Activated T-cell treated with anti-CD3 and anti-CD28 coated beads, Interleukin-2, amount 50 U/mL, for 24 hours (primary cell): ENCODE results near the gene MAST4.

Source experiments
- DNase-seq: peaks from one replicate; pipeline ENCODE4 v3.0.0-alpha.2; 2020
- H3K27ac Mint-ChIP-seq: 2 replicates; pipeline ENCODE4 v1.8.0; 2020; ENCODE audit warnings: mild to moderate bottlenecking, mixed read lengths
- H3K27me3 Mint-ChIP-seq: 2 replicates; pipeline ENCODE4 v1.8.0; 2020; ENCODE audit warnings: mixed read lengths
- H3K36me3 Mint-ChIP-seq: 2 replicates; pipeline ENCODE4 v1.8.0; 2020; ENCODE audit warnings: low read depth, mixed read lengths
- H3K4me1 Mint-ChIP-seq: 2 replicates; pipeline ENCODE4 v1.8.0; 2020; ENCODE audit warnings: low read depth, mixed read lengths
- H3K4me3 Mint-ChIP-seq: 2 replicates; pipeline ENCODE4 v1.8.0; 2020; ENCODE audit warnings: mild to moderate bottlenecking, moderate library complexity, mixed read lengths
- H3K9me3 Mint-ChIP-seq: 2 replicates; pipeline ENCODE4 v1.8.0; 2020; ENCODE audit warnings: mixed read lengths

MAST4 gene

GRCh38 chr5:66796305-66797292 is 200.4 kb downstream of the MAST4 start:
- Mint-ChIP-seq H3K9me3 (no peaks in the 10 kb centered on the region), H3K4me3 (no peak overlapping the region), H3K4me1 (no peaks in the 10 kb centered on the region), H3K27me3 (peaks cover 42% of the 10 kb centered on the region), H3K27ac (no peak overlapping the region), H3K36me3 (no peaks in the 10 kb centered on the region)
- DNase-seq, result no peak

DNA sequence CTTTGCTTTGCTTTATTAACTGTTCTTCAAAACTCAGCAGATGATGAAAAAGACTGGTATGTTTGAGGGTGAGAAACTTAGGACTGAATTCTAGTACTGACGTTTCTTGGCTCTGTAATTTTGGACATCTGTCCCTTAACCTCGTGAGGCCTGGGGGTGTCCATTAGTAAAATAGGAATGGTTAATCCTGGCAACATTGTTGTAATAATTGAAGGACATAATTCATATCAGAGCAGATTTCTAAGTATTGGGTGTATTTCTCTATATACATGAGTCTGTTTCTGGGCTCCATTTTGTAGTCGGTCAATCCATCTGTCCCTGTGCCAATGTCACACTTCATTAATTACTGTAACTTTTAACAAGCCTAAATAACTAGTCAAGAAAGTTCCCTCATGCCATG is 206.7 kb downstream of the MAST4 start:
- Mint-ChIP-seq H3K4me3 (no peak overlapping the region), H3K4me1 (no peaks in the 10 kb centered on the region), H3K27me3 (peaks cover 43% of the 10 kb centered on the region), H3K27ac (no peak overlapping the region), H3K9me3 (no peaks in the 10 kb centered on the region), H3K36me3 (no peaks in the 10 kb centered on the region)
- no peak for DNase-seq

DNA sequence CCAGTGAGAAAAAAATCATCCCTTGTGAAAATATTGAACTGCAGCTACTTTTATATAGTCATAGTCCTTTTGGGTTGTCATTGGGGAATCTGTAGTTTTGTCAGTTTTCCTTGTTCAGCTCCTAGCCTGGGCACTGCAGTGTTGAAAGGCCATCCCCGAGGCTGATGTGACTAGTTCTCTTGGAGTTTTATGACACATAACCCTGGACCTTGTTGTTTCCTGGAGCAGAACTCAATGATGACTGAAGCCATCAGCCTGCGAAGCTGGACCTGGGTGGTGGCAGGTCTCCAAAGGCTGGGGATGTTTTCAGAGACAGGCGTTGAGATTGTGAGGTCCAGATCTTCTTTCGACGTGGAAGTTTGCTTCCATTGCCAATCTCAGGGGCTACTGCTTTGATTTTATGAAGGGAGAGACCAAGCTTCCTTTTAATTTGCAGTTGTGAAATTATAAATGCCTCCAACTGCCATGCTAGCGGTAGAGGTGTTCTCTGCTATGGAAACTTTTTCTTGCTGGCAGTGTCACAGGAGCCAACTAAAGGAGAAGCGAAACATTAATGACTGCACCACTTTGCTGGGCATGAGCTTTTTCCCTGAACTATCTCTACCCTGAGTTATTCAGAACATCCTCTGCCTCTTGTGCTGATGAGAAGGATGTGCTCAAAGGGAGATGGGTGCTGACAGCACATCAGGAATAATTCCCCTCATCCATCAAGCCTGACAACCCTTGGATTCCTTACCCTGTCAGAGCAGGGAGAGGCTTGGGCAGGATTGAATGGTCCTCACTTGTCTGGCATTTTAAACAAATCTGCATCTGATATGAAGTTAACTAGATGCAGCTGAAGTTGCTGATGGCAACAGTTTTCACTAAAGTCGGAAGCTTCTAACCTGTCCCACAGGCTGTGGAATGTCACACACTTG is 209.6 kb downstream of the MAST4 start:
- Mint-ChIP-seq H3K36me3 (no peaks in the 10 kb centered on the region), H3K4me3 (no peak overlapping the region), H3K9me3 (no peaks in the 10 kb centered on the region), H3K27me3 (peaks cover 39% of the 10 kb centered on the region), H3K4me1 (no peaks in the 10 kb centered on the region), H3K27ac (no peak overlapping the region)
- no peak for DNase-seq

- no peak for DNase-seq
- H3K27ac Mint-ChIP-seq, result no peak overlapping the region
- no peaks in the 10 kb centered on the region for H3K9me3 Mint-ChIP-seq
- H3K4me3 Mint-ChIP-seq, result no peak overlapping the region
- peaks cover 39% of the 10 kb centered on the region for H3K27me3 Mint-ChIP-seq
- no peaks in the 10 kb centered on the region for H3K4me1 Mint-ChIP-seq
- no peaks in the 10 kb centered on the region for H3K36me3 Mint-ChIP-seq
Measured at GRCh38 chr5:66807743-66808142, 211.6 kb downstream of the MAST4 start.

DNA sequence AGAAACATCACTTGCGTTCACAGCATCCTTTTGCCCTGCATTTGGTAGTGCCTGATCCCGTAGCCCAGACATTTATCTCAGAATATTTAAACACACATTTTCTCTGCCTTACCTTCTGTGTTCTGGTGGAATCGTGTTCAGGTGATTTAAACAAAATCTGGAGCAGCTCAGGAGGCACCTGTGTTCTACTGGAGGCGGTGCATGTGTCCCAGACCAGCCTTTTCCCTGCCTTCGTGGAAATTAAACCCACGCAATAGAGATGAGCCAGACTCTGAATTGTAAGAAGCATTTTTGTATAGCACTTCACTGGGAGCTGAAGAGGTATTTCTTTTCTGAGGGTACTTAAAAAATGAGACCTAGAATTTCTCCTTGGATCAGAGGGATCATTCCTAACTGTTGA is 212.5 kb downstream of the MAST4 start:
- Mint-ChIP-seq H3K27me3 (peaks cover 39% of the 10 kb centered on the region), H3K27ac (no peak overlapping the region), H3K9me3 (no peaks in the 10 kb centered on the region), H3K36me3 (no peaks in the 10 kb centered on the region), H3K4me1 (no peaks in the 10 kb centered on the region), H3K4me3 (no peak overlapping the region)
- DNase-seq, result no peak

GRCh38 chr5:66810151-66810550 is 214.0 kb downstream of the MAST4 start:
- Mint-ChIP-seq H3K9me3 (no peaks in the 10 kb centered on the region), H3K4me1 (peaks cover 3% of the 10 kb centered on the region), H3K4me3 (no peak overlapping the region), H3K36me3 (no peaks in the 10 kb centered on the region), H3K27me3 (peaks cover 35% of the 10 kb centered on the region), H3K27ac (no peak overlapping the region)
- DNase-seq, result no peak

- peaks cover 3% of the 10 kb centered on the region for H3K4me1 Mint-ChIP-seq
- peaks cover 28% of the 10 kb centered on the region for H3K27me3 Mint-ChIP-seq
- H3K9me3 Mint-ChIP-seq, result no peaks in the 10 kb centered on the region
- no peak overlapping the region for H3K4me3 Mint-ChIP-seq
- no peak for DNase-seq
- no peak overlapping the region for H3K27ac Mint-ChIP-seq
- H3K36me3 Mint-ChIP-seq, result no peaks in the 10 kb centered on the region
Measured at GRCh38 chr5:66810848-66811261, 214.7 kb downstream of the MAST4 start.

DNA sequence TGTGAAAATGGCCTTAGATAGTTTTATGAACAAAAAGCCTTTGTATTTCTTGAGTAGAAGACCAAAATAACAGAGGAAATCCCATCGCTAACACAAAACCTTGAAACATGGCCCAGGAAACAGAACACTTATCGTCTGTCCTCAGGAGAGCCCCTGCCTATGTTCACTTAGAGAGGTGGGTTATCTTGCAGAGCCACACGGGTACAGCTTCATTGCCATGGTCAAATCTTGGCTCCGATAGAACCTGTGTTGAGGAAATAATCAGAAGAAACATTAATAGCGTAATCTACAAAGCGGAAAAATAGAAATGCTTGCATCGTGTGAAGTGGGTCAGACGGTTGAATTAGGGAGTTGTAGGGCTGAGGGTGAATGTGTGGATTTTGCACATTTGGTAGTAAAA is 216.1 kb downstream of the MAST4 start:
- DNase-seq, result no peak
- H3K36me3 Mint-ChIP-seq, result no peaks in the 10 kb centered on the region
- H3K27ac Mint-ChIP-seq, result no peak overlapping the region
- no peak overlapping the region for H3K4me3 Mint-ChIP-seq
- no peaks in the 10 kb centered on the region for H3K9me3 Mint-ChIP-seq
- H3K27me3 Mint-ChIP-seq, result peaks cover 19% of the 10 kb centered on the region
- H3K4me1 Mint-ChIP-seq, result peaks cover 3% of the 10 kb centered on the region

DNA sequence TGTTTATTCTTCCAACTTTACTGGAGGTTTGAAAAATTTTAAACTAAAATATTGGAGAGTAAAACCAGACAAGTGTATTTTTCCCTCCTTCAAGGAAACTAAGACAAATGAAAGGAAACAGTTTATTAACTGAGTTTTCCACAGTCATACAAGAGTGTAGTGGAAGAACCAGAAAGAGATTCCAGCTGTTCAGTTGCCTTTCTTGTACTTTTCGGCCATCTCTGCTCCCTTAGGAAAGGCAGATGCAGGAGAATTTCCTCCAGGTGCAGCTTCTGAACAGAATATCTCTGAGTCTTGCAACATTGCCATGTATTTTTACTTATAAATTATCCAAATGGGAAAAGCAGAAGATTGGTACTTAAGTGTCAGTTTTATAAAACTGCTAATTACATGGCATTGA is 217.1 kb downstream of the MAST4 start:
- H3K27me3 Mint-ChIP-seq, result peaks cover 11% of the 10 kb centered on the region

DNA sequence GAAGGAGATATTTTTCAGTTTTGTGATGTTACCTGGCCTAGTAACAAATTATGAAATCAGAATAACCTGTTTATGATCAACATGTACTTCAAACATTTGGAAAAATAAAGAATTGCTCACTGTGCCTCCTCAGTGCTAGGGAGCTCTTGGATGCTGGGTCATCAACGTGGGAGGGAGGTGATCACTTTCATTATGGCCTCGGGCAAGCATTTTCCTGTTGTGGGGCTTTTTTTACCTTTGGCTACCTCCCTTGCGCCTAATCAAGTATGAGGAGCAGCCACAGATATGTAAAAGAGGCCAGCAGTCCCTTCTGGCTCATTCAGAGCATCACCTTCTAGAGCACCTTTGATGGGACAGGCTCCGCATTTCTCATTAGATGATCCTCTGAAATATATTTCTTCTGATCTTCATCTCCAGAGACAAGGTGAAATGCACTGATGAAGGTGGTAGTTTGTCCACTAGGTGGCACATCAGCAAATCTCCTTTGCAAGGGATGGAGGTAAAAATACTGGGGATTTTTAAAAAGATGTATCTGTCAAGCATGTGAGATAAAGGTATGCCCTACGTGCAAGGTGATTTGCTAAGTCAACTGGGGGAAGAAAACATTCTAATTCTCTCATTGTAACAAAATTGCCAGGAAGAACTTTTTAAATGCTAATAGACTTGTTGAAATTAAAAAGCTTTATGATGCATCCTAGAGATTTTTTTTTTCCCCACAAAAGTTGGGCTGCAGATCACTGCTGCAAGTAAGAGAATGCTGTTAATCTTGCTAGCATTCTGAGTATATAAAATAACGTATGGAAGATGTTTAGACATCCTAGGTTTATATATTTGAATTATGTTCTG is 218.2 kb downstream of the MAST4 start:
- no peak for DNase-seq
- Mint-ChIP-seq H3K4me3 (no peak overlapping the region), H3K27me3 (peaks cover 3% of the 10 kb centered on the region), H3K36me3 (no peaks in the 10 kb centered on the region), H3K4me1 (peaks cover 3% of the 10 kb centered on the region), H3K27ac (no peak overlapping the region), H3K9me3 (no peaks in the 10 kb centered on the region)

More for the DNA sequence above, 217.1 kb downstream of the MAST4 start:
- DNase-seq, result no peak
- Mint-ChIP-seq H3K9me3 (no peaks in the 10 kb centered on the region), H3K36me3 (no peaks in the 10 kb centered on the region), H3K27ac (no peak overlapping the region), H3K4me1 (peaks cover 3% of the 10 kb centered on the region), H3K4me3 (no peak overlapping the region)

- no peaks in the 10 kb centered on the region for H3K9me3 Mint-ChIP-seq
- no peaks in the 10 kb centered on the region for H3K27me3 Mint-ChIP-seq
- no peaks in the 10 kb centered on the region for H3K36me3 Mint-ChIP-seq
Measured at GRCh38 chr5:66818304-66818934, 222.2 kb downstream of the MAST4 start.

GRCh38 chr5:66818935-66819328 is 222.7 kb downstream of the MAST4 start:
- H3K4me1 Mint-ChIP-seq, result peaks cover 29% of the 10 kb centered on the region
- no peak overlapping the region for H3K4me3 Mint-ChIP-seq
- no peaks in the 10 kb centered on the region for H3K36me3 Mint-ChIP-seq

More at GRCh38 chr5:66818304-66818934, 222.2 kb downstream of the MAST4 start:
- Mint-ChIP-seq H3K4me3 (no peak overlapping the region), H3K27ac (no peak overlapping the region), H3K4me1 (peaks cover 25% of the 10 kb centered on the region)
- no peak for DNase-seq

DNA sequence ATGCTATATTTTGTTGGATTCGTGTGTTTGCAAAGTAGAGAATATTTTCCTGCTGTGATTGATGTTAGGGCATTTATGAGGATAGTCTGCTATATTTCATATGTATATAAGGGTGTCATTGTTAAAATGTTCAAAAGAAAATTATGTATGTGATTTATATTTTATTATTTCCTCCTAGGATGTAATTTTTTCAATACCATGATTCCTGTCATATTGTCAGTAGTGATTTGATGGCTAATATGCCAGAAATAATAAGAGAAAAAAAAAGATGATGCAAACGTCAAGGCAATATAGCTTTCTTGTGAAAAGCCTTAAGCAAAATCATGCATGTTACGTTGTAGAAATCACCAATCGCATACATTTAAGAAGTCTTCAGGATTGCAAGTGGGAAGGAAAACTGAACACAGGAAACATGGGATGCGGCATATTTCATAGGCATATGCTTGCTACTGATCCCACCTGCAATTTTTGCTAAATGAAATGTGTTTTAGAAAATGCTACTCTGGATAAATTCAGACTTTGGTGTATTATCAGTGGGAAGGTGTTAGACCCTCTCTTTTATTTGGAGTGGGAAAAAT is 224.5 kb downstream of the MAST4 start:
- no peak overlapping the region for H3K27ac Mint-ChIP-seq
- peaks cover 32% of the 10 kb centered on the region for H3K4me1 Mint-ChIP-seq
- DNase-seq, result no peak
- no peaks in the 10 kb centered on the region for H3K9me3 Mint-ChIP-seq
- peaks cover 3% of the 10 kb centered on the region for H3K27me3 Mint-ChIP-seq
- H3K36me3 Mint-ChIP-seq, result no peaks in the 10 kb centered on the region
- H3K4me3 Mint-ChIP-seq, result no peak overlapping the region

More at GRCh38 chr5:66818935-66819328, 222.7 kb downstream of the MAST4 start:
- Mint-ChIP-seq H3K27ac (no peak overlapping the region), H3K27me3 (peaks cover 1% of the 10 kb centered on the region), H3K9me3 (no peaks in the 10 kb centered on the region)
- no peak for DNase-seq
